ENCODE data around the gene DIP2C.

Gene DIP2C

GRCh38 chr10:607545-608185 is 81.8 kb downstream of the DIP2C start:
- no peak for TF ChIP-seq CTCF (IDR thresholded peaks at IDR 0.05; ENCODE audit: borderline replicate concordance, control extremely low read depth, extremely low read depth, insufficient read depth, missing control alignments)
- no peak for DNase-seq (ENCODE audit: low spot score)
- in situ Hi-C loops (cut with MboI; ENCODE audit: low sequenced_read_pairs, unreplicated experiment) = no loop called here

DNA sequence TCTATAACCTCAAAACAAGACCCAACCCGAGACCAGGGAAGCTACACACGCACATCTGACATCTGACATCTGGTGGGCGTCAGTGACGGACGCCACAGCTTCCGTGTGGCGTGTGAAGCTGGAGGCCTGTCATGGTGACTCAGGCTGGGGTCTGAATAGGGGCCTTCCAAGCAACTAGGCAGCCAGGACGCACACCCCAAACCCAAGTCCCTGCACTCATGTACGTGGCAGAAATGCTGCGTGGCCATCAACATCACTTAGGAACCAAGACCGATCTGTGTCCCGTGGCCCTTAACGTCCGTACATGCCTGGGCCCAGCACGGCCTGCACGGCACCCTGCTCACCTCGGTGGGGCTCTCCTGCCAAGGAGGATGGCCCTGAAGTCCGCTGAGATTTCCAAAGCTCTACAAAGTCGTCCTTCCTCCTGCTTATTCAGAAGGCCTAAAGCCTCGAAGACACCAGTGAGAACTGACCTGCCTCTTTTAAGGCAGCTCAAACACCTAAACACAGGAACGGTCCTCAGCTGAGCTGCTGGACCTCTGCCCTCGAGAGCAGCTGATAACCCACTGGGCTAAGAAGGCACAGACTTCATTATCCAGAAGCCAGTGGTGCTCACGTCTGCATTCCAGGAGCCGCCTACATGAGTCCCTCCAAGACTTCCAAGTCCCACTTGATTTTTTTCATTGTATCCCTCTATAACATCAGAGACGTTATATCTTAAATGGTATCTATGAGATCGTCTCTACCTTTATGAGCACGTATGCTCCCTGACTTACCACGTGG is 82.5 kb downstream of the DIP2C start:
- no peak for DNase-seq (ENCODE audit: low spot score)
- in situ Hi-C loops (cut with MboI; ENCODE audit: low sequenced_read_pairs, unreplicated experiment) = no loop called here
- no peak for TF ChIP-seq CTCF (IDR thresholded peaks at IDR 0.05; ENCODE audit: borderline replicate concordance, control extremely low read depth, extremely low read depth, insufficient read depth, missing control alignments)

GRCh38 chr10:605632-606325 is 83.7 kb downstream of the DIP2C start:
- in situ Hi-C loops (cut with MboI; ENCODE audit: low sequenced_read_pairs, unreplicated experiment) = no loop called here
- TF ChIP-seq CTCF (IDR thresholded peaks at IDR 0.05; ENCODE audit: borderline replicate concordance, control extremely low read depth, extremely low read depth, insufficient read depth, missing control alignments) = no peak
- no peak for DNase-seq (ENCODE audit: low spot score)

DNA sequence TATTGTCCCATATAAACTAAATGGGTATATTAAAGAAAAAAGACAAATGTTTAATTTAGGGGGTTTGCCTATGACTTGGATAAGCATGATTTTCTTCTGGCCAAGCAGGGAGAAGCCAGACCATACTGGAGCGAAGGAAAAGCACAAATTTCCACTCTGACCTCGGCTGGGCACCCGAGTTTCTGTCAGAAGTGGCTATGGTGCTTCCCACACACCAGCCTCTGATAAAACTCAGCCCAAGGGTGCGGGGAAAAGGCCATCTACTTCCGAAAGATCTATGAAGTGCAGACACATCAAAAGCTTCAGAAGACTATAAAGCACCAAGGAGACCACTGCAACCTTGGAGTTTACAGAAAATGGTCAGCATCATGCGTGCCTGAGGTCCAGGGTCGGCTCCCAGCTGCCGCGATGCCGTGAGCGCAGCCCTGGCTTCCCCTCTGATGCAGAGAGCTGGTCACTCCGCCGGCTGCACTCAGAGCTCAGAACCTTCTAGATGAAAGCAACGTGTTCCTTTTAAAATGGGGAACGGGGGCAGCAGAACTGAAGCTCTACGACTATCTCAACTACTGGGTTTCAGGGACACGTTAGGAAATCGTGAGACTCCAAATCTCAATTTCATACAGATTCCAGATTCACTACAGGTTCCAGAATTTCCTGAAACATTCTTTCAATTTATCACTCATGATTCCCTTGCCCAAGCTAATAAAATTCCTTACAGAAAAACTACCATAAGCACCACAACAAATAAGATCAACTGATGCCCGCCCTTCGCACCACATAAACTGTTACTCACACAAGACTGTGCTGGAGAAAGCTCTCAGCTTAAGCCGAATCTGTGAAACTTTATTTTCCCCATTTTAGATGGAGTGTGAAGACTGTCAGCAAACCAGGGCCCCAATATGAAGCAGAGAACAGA is 84.5 kb downstream of the DIP2C start:
- TF ChIP-seq CTCF (IDR thresholded peaks at IDR 0.05; ENCODE audit: borderline replicate concordance, control extremely low read depth, extremely low read depth, insufficient read depth, missing control alignments) = no peak
- in situ Hi-C loops (cut with MboI; ENCODE audit: low sequenced_read_pairs, unreplicated experiment) = no loop called here
- DNase-seq (ENCODE audit: low spot score) = no peak

DNA sequence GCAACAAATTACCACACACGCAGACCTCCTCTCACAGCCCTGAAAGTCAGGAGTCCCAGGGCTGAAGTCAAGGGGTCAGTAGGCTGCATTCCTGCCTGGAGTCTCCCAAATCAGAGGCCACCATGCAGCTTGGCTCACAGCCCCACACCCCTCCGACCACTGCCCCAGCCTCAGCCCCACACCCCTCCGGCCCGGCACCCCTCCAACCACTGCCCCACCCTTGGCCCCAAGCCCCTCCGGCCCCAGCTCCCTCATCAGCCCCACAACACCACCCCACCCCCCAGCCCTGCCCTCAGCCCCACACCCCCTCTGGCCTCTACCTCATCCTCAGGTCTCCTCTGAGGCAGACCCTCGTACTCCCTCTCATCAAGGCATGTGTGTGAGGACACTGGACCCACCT is 85.7 kb downstream of the DIP2C start:
- TF ChIP-seq CTCF (IDR thresholded peaks at IDR 0.05; ENCODE audit: borderline replicate concordance, control extremely low read depth, extremely low read depth, insufficient read depth, missing control alignments) = no peak
- no peak for DNase-seq (ENCODE audit: low spot score)
- in situ Hi-C loops (cut with MboI; ENCODE audit: low sequenced_read_pairs, unreplicated experiment) = no loop called here

Measured in GM13976 (cell line).